Natural killer cell (primary cell): ENCODE measurements around the gene SHROOM2. TPM values are rescaled to one million over a fixed set of nuclear protein-coding genes. Genes with fewer than 3 reads are reported as not detected.

Experiments used
- ATAC-seq, 3 donors: fragments of 150-1000 bp in 2 of 3; fragments of 200-7000 bp in 1 of 3; cut with Tn5 transposase; 1 replicate in 1 of 3; 2 replicates in 2 of 3; pipeline ENCODE4 v1.10.0; 2021; ENCODE audit warnings: mild to moderate bottlenecking in 2 of 3, moderate library complexity in 2 of 3
- DNase-seq, 2 donors: peaks; one replicate each; pipeline versions ENCODE4 v3.0.0 to v3.0.0-alpha.2; 2013 to 2021; ENCODE audit warnings: mixed read lengths in 1 of 2
- H3K27ac ChIP-seq: one replicate; pipeline ENCODE4 v1.5.1; 2013; ENCODE audit warnings: mild to moderate bottlenecking, low read length
- H3K27me3 ChIP-seq: one replicate; pipeline ENCODE4 v1.6.1; 2013; ENCODE audit warnings: low read length; ENCODE audit not compliant: control insufficient read depth, insufficient read depth
- H3K36me3 ChIP-seq: one replicate; pipeline ENCODE4 v1.6.1; 2013; ENCODE audit warnings: low read length; ENCODE audit not compliant: control insufficient read depth, insufficient read depth
- H3K4me1 ChIP-seq: one replicate; pipeline ENCODE4 v1.6.1; 2013; ENCODE audit warnings: low read length; ENCODE audit not compliant: control insufficient read depth, insufficient read depth
- H3K4me3 ChIP-seq: one replicate; pipeline ENCODE4 v1.5.1; 2013; ENCODE audit warnings: low read length
- H3K9me3 ChIP-seq: one replicate; pipeline ENCODE4 v1.6.1; 2013; ENCODE audit warnings: low read length; ENCODE audit not compliant: control insufficient read depth, insufficient read depth
- H3K27ac Mint-ChIP-seq, 2 donors: one replicate each; pipeline ENCODE4 v1.8.0; 2022; ENCODE audit warnings: mild to moderate bottlenecking in 2 of 2, mixed read lengths in 2 of 2, moderate library complexity in 1 of 2
- H3K27me3 Mint-ChIP-seq, 2 donors: one replicate each; pipeline ENCODE4 v1.8.0; 2022; ENCODE audit warnings: low read depth in 2 of 2, mixed read lengths in 2 of 2
- H3K36me3 Mint-ChIP-seq: one replicate; pipeline ENCODE4 v1.8.0; 2022; ENCODE audit warnings: mixed read lengths
- H3K4me1 Mint-ChIP-seq, 2 donors: one replicate each; pipeline ENCODE4 v1.8.0; 2022; ENCODE audit warnings: mixed read lengths in 2 of 2
- H3K4me3 Mint-ChIP-seq: one replicate; pipeline ENCODE4 v1.8.0; 2022; ENCODE audit warnings: mild to moderate bottlenecking, moderate library complexity, mixed read lengths
- H3K9me3 Mint-ChIP-seq, 2 donors: one replicate each; pipeline ENCODE4 v1.8.0; 2022; ENCODE audit warnings: mixed read lengths in 2 of 2
- CTCF ChIP-seq: fragments of 200-600 bp; IDR thresholded peaks from one replicate; pipeline ENCODE4 v1.8.0; 2022; ENCODE audit warnings: antibody characterized with exemption
- WGBS: methylation state at CpG from one replicate; pipeline ENCODE4 v1.1.7; 2013; ENCODE audit warnings: missing lambda C conversion rate; ENCODE audit not compliant: insufficient coverage; 5-methylcytosine and 5-hydroxymethylcytosine counted together
- intact Hi-C: fragments of 100-400 bp; cut with micrococcal nuclease; formaldehyde crosslinking; loops from one replicate; pipeline ENCODE4 v1.14.2; 2022
- total RNA-seq, 4 donors: library from RNA; stranded (reverse); fragments of 120-200 nt in 1 of 4; gene quantifications; one replicate each; pipeline versions ENCODE4 v1.2.3 to v1.2.4, GENCODE V29; 2013 to 2022

SHROOM2 gene
- total RNA-seq, 3 donors from 2014 or later (not counting 1 experiment from before 2014, with no cell fraction given): not detected

GRCh38 chrX:9865804-9866472 lies 79.7 kb downstream of the SHROOM2 start:
- no peak overlapping the region for H3K27ac ChIP-seq

GRCh38 chrX:9866633-9867032 lies 80.4 kb downstream of the SHROOM2 start:
- WGBS: 58% methylated on average over 12 of the region's 13 CpGs
- intact Hi-C loops: no loop called here
- DNase-seq (no peak), ATAC-seq (no peak)
- H3K36me3 Mint-ChIP-seq: no peaks in the 10 kb centered on the region
- no peak overlapping the region for H3K27ac ChIP-seq
- H3K4me1 Mint-ChIP-seq: no peaks in the 10 kb centered on the region
- H3K9me3 Mint-ChIP-seq: no peaks in the 10 kb centered on the region
- H3K27ac Mint-ChIP-seq: no peak overlapping the region
- H3K9me3 ChIP-seq: no peaks in the 10 kb centered on the region
- H3K27me3 Mint-ChIP-seq: peaks cover 17 to 30% of the 10 kb centered on the region in 2 donors
- H3K4me3 Mint-ChIP-seq: no peak overlapping the region
- no peak overlapping the region for H3K4me3 ChIP-seq
- H3K4me1 ChIP-seq: no peaks in the 10 kb centered on the region
- TF ChIP-seq CTCF: no peak
- no peaks in the 10 kb centered on the region for H3K27me3 ChIP-seq
- H3K36me3 ChIP-seq: no peaks in the 10 kb centered on the region

More at GRCh38 chrX:9865804-9866472, 79.7 kb downstream of the SHROOM2 start:
- ATAC-seq: no peak
- Histone ChIP-seq H3K4me1 (no peaks in the 10 kb centered on the region), H3K9me3 (no peaks in the 10 kb centered on the region), H3K36me3 (no peaks in the 10 kb centered on the region), H3K27me3 (no peaks in the 10 kb centered on the region), H3K4me3 (no peak overlapping the region)
- Mint-ChIP-seq H3K36me3 (no peaks in the 10 kb centered on the region), H3K27me3 (peaks cover 17 to 30% of the 10 kb centered on the region in 2 donors), H3K4me1 (no peaks in the 10 kb centered on the region), H3K9me3 (no peaks in the 10 kb centered on the region), H3K4me3 (no peak overlapping the region), H3K27ac (no peak overlapping the region)
- no peak for TF ChIP-seq CTCF
- intact Hi-C loops: no loop called here
- WGBS: 70% methylated on average over 11 of the region's 12 CpGs
- no peak for DNase-seq

GRCh38 chrX:9867226-9867625 lies 81.0 kb downstream of the SHROOM2 start:
- H3K4me3 Mint-ChIP-seq: no peak overlapping the region
- Histone ChIP-seq H3K27me3 (no peaks in the 10 kb centered on the region), H3K36me3 (no peaks in the 10 kb centered on the region), H3K27ac (no peak overlapping the region), H3K4me1 (no peaks in the 10 kb centered on the region), H3K4me3 (no peak overlapping the region), H3K9me3 (no peaks in the 10 kb centered on the region)
- H3K27me3 Mint-ChIP-seq: peaks cover 17 to 30% of the 10 kb centered on the region in 2 donors
- no peak for TF ChIP-seq CTCF
- no peaks in the 10 kb centered on the region for H3K36me3 Mint-ChIP-seq
- no peaks in the 10 kb centered on the region for H3K4me1 Mint-ChIP-seq
- WGBS: 15% methylated on average over 6 of the region's 9 CpGs
- ATAC-seq (no peak), DNase-seq (no peak)
- H3K27ac Mint-ChIP-seq: no peak overlapping the region
- no peaks in the 10 kb centered on the region for H3K9me3 Mint-ChIP-seq
- intact Hi-C loops: no loop called here

- DNase-seq (no peak), ATAC-seq (no peak)
- Mint-ChIP-seq H3K4me1 (no peaks in the 10 kb centered on the region), H3K27me3 (peaks cover 17 to 30% of the 10 kb centered on the region in 2 donors), H3K36me3 (no peaks in the 10 kb centered on the region), H3K27ac (no peak overlapping the region), H3K9me3 (no peaks in the 10 kb centered on the region), H3K4me3 (no peak overlapping the region)
- Histone ChIP-seq H3K4me1 (no peaks in the 10 kb centered on the region), H3K27ac (no peak overlapping the region), H3K27me3 (no peaks in the 10 kb centered on the region), H3K4me3 (no peak overlapping the region), H3K9me3 (no peaks in the 10 kb centered on the region), H3K36me3 (no peaks in the 10 kb centered on the region)
- intact Hi-C loops: no loop called here
- 35% methylated on average over 3 of the region's 4 CpGs for WGBS
- no peak for TF ChIP-seq CTCF
Measured at GRCh38 chrX:9867753-9868152, 81.5 kb downstream of the SHROOM2 start.
